Renal cortical epithelial cell (primary cell): Measurements from ENCODE around the gene KIDINS220. TPM values are rescaled to one million over a fixed set of nuclear protein-coding genes. Genes with fewer than 3 reads are reported as not detected.

Experiments
- DNase-seq: peaks from one replicate; pipeline ENCODE4 v3.0.0-alpha.2; 2011; ENCODE audit warnings: low read depth
- total RNA-seq: library from RNA; depleted of rRNA; stranded (reverse); fragments of >200 nt; gene quantifications from 2 replicates; pipeline ENCODE4 v1.2.3, GENCODE V29; 2014

Gene KIDINS220
- total RNA-seq, 1 donor from 2014 or later, result 86.1 TPM

DNA sequence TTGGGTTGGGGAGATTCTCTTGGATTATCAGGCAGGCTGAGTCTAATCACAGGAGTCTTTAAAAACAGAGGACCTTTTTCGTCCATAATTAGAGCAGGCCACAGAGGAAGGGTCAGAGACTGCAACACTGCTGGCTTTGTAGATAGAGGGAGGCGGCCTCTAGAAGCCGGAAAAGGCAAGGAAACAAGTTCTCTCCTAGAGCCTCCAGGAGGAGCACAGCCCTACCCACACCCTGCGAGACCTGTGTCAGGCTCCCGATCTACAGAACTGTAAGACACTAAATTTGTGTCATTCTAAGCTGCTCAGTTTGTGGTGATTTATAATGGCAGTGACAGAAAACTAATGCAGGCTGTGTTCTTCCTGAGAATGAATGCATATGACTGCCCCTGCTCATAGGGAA lies 140.2 kb downstream of the KIDINS220 start:
- no peak for DNase-seq

DNA sequence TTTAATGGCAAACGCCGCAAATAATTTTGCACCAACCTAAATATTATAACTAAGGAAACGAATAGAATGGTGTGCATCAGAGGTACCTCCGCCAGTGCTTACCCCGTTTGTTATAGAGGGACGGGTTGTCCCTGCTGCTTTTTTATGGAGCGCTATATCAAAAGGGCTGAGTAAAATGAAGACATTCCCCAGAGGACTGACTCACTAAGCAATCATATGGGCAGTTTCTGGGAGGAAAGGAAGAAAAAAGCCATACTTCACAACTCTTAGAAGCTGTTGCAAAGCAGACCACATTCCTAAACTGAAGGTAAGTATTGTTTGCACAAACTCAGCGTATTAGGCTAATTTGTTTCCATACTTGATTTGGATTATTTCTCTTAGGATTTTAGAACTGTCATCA lies 142.7 kb downstream of the KIDINS220 start:
- peak; percentile 13 for DNase-seq

DNA sequence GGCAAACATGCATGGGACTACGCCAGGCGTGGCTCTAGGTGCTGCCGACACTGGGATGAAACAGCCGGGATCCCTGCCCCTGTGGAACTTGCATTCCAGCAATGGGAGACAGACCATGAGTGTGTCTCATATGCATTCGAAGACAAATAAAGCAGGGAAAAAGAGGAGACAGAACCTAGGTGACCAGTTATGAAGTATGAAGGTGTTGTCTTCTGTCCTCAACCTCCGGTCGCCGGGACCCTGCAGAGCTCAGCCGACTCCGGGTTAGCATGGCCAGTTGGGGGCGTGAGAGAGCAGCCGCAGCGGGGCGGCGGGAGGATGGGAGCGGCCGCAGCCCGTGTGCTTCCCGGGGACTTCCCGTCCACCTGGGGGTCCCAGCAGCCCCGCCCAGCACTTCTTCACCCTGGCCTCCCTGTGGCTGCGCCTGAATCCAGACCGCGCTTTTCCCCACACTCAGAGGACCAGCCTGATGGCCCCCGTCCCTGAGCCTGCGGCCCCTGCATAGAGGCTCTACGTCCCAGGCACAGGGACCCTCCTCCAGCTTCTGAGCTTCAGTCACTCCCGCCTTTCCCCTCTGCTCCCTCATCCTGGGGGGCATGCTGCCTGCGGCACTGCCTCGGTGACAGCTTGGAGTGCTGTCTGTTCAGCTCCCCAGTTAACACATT lies 144.1 kb downstream of the KIDINS220 start:
- DNase-seq, result no peak

DNA sequence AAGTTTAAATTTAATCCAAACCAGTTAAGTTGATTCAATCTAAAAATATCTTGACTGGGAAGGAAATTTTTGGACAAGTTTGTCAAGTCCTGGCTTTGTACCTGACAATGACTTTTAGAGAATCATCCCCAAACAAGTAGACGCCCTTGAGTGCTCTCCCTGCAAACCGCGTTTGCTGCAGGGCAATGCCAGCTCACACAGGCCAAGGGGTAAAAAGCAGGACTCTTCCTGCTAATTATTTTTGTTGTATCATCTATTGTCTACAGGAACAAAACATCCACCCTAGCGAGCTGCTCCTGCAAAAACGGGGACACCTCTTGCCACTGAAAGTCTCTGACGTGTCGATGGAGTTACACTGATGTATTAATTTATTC lies 144.6 kb downstream of the KIDINS220 start:
- DNase-seq, result no peak

DNA sequence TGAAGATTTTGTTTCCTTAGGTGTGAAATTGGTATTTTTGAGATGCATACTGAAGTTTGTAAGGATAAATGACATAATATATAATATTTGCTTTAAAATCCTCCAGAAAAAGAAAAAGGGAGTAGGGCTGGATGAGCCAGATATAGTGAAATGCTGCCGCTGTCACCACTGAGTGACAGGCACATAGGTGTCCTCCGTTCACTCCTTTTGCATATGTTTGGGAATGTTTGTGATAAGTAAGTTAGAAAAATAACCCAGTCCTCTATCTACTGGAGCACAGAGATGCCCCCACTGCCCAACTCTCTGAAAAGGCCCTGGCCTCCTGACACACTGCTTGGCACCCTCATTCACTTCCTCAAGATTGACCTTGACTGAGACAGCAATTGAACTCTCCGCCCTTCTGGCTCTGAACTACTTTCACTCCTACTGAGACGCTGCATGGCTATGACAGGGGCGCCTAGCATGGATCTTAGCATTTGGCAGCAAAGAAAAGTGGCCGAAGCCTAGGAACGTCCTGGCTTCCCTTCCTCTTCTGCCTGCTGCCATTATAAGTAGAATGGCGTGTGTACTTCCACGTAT lies 145.5 kb downstream of the KIDINS220 start:
- DNase-seq, result no peak

DNA sequence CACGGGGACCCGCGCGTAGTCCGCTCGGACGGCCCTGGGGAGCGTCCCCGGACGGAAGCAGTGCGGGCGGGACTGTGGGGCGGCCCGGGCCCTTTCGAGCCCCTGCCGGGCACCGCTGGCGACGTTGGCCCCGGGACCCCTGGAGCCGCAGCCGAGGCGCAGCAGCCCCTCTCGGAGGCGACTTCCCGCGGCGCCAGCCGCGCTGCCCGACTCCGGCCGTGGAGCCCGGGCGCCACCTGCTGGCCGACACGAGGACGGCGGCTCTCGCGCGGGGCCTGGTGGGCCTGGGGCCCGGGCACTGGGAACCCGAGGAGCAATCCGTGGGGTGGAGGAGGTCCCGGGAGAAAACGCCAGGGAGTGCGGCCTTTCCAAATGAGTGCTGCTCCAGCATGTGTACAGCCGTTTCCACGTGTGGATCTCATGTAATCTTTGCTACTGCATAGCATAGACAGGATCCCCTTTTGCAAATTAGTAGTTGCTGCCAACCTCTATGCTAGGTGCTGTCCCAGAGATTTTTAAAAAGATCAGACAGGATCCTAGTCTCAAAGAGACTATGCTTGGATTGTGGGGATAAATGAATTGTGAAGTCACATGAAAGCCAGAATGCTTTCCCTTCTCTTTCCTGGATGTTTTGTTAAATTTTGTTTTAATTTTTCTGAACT lies 151.6 kb downstream of the KIDINS220 start:
- DNase-seq, result no peak

DNA sequence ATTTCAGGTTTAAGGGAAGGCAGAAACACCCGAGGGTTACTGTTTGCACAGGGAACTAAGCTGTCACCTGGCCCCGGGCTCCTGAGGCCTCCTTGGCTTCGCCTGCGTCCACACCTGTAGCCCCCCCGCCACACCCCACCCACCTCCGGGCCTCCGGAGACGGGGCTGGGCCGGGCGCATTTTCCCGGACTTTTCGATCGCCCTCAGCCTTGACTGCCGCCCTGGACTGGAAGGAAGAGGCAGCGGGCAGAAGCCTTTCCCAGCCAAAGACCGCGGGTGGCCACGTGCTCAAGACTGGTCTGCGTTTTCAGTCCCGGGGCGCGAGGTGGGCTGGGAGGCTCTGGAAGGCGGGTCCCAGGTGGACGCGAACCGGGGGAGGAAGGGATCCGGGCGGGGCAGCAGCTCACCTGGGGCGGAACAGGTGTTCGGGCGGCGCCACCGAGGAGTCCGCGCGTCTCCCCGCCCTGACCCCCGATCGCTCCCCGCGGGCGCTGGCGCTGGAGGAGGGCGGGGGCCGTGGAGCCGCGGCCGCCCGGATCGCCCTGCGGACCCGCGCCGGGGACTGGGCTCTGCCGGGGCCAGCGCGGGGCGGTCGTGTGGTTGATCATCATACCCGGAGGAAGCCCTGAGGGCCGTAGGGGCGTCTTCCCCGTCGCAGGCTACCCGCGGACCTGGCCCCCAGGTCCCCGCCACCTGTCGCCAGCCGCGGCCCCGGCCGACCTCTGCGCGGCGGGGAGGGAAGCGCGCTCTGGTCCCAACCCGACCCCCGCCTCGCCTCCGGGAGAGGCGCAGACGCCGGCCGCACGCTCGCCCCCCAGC lies 152.3 kb downstream of the KIDINS220 start:
- DNase-seq, result peak; percentile 24

DNA sequence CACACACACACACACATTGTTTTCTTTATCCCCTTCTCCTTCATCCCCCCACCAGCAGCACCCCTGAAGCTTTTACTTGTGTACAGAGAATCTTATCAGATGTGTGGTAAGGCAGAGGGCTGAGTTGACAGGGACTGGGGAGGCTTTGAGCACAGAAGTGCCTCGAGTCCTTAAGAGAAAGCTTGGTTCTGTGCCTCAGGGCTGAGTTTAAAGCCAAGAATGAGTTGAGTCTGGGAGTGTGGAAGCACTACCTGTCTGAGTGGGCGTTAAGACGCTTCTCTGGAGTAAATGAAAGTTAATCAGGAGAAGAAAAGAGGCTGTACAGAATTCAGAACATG lies 152.9 kb downstream of the KIDINS220 start:
- DNase-seq, result peak; percentile 59

DNA sequence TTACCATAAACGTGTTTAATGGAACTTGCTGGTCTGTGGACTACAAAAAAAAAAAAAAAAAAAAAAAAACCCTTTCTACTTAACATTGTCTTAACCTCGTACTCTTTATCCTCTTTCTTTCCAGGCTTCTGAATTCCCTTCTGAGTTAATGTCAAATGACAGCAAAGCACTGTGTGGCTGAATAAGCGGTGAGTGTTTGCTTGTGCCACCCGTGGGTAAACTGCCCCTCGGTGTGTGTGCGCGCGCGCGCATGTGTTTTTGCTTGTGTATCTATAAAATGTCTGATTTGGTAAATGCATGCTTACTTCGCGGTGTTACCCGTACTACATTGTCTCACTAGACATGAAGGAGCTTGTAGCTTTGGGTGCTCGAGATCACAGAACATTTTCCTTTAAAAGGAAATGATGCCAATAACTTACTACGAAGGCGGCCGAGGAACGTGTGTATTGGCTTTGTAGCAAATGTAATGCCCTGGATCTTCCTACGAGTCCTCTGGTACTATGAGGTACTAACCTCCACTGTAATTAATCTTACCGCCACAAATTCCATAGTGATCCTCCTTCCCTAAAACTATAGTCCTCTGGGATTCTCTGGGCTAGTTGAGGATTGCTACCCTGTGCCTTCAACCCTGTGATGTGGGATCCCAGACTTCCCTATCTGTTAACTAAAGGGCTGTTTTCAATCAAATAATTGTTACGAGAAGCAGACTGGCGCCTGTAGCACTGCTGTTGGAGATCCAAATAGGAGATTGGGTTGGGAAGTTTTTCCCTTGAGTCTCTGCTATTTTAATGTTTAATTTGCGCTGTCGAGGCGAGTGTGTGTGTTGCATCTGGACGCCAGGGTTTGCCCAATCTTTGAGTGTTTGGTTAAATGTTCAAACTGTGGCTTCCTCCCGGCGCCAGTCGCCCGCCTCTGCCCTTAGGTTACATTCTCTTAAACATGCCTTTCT lies 154.4 kb downstream of the KIDINS220 start:
- peak; percentile 33 for DNase-seq

DNA sequence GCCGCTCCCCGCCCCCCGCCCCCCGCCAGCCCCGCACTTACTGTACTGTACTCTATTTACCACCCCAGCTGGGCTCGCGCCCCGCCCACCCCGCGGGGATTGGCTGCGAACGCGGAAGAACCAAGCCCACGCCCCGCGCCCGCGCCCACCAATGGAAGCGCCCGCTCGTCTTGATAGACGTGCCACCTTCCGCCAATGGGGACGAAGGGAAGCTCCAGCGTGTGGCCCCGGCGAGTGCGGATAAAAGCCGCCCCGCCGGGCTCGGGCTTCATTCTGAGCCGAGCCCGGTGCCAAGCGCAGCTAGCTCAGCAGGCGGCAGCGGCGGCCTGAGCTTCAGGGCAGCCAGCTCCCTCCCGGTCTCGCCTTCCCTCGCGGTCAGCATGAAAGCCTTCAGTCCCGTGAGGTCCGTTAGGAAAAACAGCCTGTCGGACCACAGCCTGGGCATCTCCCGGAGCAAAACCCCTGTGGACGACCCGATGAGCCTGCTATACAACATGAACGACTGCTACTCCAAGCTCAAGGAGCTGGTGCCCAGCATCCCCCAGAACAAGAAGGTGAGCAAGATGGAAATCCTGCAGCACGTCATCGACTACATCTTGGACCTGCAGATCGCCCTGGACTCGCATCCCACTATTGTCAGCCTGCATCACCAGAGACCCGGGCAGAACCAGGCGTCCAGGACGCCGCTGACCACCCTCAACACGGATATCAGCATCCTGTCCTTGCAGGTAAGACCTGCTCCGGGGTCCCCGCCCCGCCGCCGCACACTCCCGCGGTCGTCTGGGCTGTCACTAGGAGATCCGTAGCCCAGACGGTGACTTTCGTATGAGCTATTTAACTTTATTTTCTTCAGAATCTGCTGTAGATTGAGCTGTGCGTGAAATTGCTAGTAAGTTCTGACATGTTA lies 155.4 kb downstream of the KIDINS220 start, which contains the start of gene ID2:
Gene ID2 (plus strand): TSS at position 271 of the 907 bp plus-strand sequence. CDS start 110 bp downstream, at position 381.
- peak; percentile 92 for DNase-seq

DNA sequence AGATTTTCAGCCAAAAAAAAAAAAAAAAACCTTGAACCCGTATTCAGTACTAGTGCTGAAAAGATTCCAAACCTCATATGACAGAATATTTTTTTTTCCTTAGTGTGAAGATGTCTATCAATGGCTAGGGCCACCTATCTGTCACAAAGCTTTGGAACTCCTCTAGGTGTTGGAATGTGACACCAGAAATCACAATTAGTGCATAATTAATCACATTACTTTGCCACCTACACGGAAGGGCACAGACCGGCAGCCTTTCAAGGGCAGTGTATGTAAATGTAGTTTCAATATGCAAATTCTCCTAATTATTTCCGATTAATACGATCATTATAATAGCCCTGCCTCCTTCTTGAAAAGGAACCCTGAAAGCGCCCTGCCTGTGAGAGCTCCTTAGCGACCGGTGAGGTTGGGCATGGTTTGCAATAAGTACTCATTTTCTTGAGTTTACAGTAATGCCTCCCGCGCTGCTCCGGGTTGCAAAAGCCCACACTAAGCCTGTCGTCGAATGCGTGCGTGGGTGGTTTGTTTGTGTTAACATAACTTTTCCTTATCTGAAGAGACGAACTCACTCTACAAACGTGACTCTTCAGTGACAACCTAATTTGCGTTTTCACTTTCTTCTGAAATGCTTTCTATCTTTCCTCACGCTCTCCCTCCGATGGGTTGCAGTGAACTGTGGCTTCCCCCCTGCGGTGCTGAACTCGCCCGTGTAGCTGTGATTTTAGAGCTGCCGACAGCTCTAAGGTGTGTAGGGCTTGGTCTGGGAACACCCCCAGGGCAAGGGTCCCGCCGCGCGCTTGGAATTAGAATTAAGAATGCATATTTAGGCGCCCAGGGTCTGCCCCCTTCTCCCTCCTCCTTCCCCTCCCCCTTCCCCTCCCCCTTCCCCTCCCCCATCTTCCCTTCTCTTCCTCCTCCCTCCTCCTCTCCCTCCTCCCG lies 156.3 kb downstream of the KIDINS220 start:
- peak; percentile 75 for DNase-seq

DNA sequence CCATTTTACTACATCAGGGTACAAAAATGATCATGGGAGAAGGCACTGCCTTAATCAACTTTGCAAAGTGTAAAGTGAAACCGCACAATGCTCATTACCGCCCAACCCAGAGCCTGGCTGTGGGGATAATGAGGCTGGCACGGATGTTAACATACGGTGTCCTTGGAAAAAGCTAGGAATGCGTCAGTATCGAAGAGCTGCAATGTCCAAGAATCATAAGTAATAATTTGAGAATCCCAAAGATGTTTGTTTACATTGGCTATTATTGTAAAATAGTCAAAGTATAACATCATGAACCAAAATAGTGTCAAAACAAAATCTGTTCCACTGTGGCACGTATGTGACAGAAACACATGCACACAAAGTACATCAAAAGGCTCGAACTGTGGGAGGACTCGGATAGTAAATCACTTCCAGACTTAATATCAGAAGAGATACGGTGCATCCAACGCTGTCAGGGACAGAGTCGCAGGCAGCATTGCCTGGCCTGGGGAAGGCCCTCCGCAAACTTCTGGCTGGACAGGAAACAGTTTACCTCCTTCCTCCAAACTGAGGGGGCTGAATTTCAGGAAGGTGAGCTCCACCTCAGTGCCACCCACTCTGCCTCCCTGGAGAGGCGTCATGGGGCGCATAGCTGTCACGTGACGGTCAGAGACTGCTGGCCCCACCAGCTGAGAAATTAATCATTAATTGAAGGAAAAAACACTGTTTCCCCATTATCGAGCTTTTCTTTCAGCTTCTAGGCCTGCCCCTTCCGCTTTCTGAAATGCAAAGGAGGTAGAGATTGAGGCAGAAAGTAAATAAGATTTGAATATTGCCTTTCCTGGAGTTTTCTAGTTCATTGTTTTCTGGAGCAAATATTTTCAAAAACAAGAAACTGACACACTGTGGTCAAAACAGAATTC lies 157.3 kb downstream of the KIDINS220 start:
- peak; percentile 90 for DNase-seq

DNA sequence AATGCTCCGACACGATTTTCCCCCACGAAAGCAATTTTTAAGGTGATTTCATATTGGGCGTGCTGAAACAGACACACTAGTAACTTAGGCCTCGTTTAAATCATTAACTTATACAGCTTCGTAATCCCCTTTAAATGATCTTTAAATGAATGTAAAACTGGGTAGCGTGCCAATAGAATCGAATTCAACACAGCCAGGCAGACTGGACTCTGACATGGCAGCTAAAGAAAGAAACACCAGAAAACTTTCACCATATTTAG lies 157.9 kb downstream of the KIDINS220 start:
- DNase-seq, result peak; percentile 47

Other genes starting within 250 kb of the KIDINS220 start
- gene ID2, start 155.6 kb downstream of the KIDINS220 start, total RNA-seq, result 6.4 and 52.0 TPM in 2 replicates
- gene MBOAT2, start 166.1 kb upstream of the KIDINS220 start, total RNA-seq, result 29.0 and 47.0 TPM in 2 replicates